ENCODE measurements around the gene CALHM6.

GRCh38 chr6:116422238-116422637 is 38.9 kb upstream of the CALHM6 start:
- TF ChIP-seq POLR2AphosphoS5 (IDR thresholded peaks at IDR 0.05; ENCODE audit: low read depth, low read length): no peak
- TF ChIP-seq RAD21 (IDR thresholded peaks at IDR 0.05; ENCODE audit: low read length): no peak
- TF ChIP-seq EP300 (IDR thresholded peaks at IDR 0.05; ENCODE audit: borderline replicate concordance in 1 of 2, low read depth in 1 of 2, low read length in 1 of 2): no peak
- TF ChIP-seq, protein P1, sequence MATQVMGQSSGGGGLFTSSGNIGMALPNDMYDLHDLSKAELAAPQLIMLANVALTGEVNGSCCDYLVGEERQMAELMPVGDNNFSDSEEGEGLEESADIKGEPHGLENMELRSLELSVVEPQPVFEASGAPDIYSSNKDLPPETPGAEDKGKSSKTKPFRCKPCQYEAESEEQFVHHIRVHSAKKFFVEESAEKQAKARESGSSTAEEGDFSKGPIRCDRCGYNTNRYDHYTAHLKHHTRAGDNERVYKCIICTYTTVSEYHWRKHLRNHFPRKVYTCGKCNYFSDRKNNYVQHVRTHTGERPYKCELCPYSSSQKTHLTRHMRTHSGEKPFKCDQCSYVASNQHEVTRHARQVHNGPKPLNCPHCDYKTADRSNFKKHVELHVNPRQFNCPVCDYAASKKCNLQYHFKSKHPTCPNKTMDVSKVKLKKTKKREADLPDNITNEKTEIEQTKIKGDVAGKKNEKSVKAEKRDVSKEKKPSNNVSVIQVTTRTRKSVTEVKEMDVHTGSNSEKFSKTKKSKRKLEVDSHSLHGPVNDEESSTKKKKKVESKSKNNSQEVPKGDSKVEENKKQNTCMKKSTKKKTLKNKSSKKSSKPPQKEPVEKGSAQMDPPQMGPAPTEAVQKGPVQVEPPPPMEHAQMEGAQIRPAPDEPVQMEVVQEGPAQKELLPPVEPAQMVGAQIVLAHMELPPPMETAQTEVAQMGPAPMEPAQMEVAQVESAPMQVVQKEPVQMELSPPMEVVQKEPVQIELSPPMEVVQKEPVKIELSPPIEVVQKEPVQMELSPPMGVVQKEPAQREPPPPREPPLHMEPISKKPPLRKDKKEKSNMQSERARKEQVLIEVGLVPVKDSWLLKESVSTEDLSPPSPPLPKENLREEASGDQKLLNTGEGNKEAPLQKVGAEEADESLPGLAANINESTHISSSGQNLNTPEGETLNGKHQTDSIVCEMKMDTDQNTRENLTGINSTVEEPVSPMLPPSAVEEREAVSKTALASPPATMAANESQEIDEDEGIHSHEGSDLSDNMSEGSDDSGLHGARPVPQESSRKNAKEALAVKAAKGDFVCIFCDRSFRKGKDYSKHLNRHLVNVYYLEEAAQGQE (IDR thresholded peaks at IDR 0.05; ENCODE audit: low read depth, low read length): no peak
